CD4-positive, alpha-beta T cell treated with Interleukin-4 for 1 hour (primary cell): Measurements from ENCODE around the gene FAM156A.
A peak's percentile ranks its signal among the peaks of the same experiment; 100 is the strongest.
"Not testable (repeated sequence)": the region's sequence is repeated elsewhere in the genome, so short reads cannot be mapped to it uniquely, and the experiment has no call there.

Experiments
- DNase-seq, 2 donors: peaks; one replicate each; pipeline ENCODE4 v3.0.0-alpha.2; 2020 to 2022

The FAM156A gene

DNA sequence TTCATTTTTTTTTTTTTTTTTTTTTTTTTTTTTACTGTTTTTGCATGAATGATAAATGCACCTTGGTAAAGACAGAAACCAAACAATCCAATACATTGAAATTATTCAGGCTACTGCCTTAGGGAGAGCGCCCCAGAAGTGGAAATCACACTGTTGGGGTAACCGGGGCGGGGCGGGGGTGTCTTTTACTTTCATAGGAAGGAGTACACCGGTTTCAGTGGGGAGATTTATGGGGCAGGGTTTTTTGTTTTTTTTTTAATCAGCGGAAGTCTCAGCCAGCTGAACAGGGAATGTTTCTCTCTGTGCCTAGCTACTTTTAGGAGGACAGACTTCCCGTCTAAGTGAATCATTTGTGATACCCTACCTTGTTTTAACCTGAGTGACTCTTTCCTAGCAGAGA, 643 bp upstream of the FAM156A start:
- not testable (repeated sequence) for DNase-seq

DNA sequence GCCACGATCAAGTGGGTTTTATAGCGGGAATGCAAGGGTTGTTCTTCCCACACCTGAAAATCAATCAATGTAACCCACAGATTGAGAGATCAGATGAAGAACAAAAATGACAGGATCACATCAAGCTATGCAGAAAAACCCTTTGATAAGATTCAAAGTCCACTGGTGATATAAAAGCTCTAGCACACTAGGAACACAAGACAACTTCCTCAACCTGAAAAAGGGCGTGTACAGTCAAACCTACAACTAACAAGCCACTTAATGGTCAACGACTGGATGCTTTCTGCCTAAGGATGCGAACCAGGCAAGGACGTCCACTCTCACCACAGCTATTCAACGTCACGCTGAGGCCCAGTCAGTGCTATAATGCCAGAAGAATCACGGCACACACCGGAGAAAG, 8.4 kb downstream of the FAM156A start:
- DNase-seq: not testable (repeated sequence)

DNA sequence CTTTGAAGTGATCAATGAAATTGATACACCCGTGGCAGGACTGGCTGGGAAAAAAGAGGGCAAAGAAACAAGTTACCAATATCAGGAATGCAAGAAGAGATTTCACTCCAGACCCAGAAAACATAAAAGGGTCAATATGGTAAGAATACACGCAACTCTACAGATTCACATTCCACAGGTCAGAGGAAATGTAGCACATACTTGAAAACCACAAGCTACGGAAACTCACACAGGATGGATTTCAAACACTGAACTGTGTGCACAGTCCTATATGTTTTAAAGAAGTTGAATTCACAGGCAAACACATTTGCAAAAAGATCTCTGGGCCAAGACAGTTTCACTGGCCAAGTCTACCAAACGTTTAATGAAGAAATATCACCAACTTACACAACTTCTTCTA, 9.0 kb downstream of the FAM156A start:
- not testable (repeated sequence) for DNase-seq

DNA sequence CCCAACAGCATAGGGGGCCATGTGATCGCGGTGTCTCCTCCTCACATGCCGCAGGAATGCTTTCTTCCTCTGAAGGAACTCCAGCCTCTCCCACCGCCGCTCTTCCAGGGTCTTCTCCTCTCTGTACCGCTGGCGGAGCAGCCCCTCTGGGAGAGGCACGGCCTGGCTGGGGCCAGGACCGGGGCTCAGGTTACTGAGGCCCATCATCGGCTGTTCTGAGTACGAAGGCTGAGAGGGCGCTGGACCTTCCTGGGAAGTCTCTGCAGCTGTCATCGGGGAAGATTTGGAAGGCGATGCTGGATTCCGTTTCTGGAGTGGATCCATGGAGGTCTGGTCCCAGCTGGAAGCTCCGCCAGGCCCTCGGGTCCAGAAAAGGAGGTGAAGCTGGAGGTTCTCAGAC, 10.1 kb downstream of the FAM156A start:
- DNase-seq: not testable (repeated sequence)

DNA sequence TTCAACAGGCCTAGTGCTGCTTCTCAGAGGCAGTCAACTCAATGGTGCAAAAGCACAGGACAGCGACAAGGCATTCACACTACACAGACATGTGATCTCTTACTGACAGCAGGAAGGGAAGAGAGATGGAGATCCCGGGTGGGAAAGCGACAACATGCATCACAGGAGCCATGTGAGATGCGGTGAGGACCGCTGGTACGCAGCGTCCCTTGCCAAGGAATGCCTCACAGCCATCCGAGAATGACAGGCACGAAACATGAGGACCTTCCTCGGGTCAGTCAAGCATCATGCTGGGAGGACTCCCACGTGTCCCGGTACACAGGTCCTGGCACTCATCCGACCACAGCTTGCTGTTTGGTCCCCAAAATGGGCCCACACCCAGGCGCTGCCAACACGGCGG, 10.8 kb downstream of the FAM156A start:
- DNase-seq: not testable (repeated sequence)

DNA sequence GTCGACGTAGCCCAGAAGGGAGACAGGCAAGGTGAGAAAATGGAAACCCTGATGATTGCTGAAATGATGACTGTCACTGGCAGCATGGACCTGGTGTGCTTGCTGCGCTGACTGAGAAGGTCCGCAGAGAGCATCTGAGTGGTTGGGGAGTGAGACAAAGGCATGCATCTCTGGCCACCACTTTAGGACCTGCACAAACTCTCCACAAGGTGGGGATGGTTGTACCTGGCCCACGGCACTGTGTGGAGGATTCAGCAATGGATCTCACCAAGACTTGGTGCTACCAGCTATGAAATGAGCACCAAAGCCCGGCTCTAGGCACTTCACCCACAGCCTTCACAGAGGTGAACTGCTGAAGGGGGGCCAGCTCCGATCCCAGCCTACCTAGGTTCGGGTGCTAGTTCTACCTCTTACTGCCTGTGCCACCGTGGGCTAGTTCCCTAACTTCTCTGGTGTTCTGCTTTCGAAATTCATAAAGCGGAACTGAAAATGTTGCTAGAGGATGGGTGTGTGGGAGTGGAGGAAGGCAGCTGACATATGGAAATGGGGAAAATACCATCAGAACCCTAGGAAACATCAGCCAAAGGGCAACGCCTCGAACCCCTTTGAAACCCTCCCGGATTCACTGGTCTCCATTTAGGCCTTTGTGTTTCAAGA, 12.4 kb downstream of the FAM156A start:
- not testable (repeated sequence) for DNase-seq

DNA sequence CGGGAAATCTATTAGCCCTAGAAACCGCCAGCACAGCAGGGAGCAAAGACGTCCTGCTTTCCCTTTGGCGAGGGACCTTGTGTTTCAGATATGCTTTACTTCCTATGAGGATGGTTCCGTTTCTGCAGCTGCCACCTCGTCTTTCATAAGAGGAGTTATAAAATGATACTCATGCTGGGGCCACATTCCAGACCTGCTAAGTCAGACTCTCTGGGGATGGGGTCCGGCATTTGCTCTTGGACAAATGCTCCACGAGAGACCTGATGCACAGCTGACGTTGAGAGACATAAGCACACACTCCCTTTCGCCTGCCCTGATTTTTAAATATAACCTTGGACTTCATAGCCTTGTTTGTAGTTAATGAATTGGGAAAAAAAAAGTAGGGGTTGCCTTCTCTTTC, 16.6 kb downstream of the FAM156A start:
- not testable (repeated sequence) for DNase-seq

DNA sequence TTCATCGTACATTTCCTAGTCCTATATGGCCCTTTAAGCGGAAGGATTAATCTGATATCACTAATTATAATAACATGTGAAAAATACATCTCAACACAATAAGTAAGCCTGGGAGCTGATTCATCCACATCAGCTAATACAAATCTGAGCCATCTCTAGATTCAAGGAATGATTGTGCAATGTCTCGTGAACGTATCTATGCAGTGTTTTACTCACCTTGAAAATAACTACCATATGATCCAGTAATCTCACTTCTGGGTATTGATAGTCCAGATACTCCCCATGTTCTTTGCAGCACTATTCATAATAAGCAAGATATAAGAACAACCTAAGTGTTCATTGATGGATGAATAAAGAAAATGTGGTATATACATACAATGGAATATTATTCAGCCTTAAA, 17.6 kb downstream of the FAM156A start:
- DNase-seq: not testable (repeated sequence)

DNA sequence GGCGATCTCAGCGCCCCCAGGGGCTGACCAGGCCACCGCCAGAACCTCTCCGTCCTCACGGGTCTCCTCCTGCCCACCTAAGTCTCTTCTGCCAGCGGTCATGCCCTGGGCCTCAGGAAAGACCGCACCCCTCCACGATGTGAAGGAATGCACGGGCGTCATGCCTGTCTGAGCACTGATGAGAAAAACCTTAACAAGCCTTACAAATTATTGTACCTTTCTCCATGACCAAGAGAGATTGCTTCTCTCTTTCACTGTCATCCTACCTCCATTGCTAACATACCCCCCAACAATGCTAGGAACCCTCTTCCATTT, 22.9 kb downstream of the FAM156A start:
- not testable (repeated sequence) for DNase-seq

DNA sequence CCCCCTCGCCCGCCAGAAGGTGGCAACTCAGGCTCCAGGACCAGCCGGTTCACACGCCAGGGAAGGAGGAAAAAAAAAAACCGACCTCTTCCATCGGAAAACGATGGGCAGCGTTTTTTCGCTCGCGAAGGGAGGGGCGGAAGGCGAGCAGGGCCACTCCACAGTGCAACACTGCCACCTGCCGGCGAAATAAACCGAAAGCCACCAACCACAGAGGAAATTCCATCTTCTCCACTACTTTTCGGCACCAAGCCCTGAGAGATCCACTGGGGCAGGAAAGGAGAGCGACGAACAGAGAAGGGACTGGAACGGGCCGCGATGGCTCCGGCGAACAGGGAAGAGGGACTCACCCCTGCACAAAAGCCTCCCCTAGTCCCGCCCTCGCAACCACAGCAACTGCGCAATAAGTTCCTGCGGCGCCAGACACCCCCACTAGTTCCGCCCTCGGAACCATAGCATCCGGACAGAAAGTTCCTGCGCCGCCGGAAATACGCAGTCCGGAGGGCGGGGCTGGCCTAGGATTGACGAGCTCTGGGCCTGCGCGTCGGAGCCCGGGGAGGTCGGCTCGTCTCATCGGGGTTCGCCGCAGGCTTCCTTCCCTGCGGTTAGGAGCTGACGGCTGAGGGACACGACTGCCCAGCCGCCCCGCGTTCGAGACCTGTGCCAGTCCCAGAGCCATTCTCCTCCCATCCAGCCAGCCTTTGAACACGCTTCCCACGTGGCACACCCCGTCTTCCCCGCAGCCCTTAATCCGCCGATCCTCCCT, 23.4 kb downstream of the FAM156A start:
- peak; percentile 93 to 98 for DNase-seq

DNA sequence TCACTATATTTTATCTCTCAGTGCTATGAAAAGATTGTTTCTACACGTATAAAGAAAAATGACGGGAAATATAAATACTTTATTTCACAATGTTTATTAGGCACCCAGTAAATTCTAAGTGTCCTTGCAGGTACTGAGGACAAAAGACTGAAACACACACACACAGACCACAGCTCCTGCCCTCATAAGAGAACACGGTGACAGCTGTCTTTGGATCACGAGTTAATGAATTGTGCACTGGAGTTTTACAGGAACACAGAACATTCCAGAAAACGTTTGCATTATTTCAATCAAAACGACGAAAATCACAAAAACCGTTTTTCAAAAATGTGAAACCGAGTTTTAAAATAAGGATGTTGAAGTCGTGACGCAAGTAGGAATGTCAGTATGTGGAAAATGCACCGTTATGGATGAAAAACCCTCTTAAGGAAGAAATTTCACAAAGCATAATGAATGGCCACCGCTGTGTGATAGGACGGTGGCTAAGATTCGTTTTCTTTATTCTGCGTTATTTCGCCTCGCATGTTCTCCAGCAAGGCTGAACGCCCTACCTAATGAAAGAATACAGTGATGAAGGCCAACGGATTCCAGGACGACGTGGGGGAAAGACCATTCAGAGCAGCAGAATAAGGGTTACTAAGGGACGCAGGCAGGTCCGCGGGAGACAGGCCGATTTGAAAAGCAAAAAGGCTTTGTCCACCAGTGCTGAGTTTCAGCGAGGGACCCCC, 24.2 kb downstream of the FAM156A start:
- no peak for DNase-seq

DNA sequence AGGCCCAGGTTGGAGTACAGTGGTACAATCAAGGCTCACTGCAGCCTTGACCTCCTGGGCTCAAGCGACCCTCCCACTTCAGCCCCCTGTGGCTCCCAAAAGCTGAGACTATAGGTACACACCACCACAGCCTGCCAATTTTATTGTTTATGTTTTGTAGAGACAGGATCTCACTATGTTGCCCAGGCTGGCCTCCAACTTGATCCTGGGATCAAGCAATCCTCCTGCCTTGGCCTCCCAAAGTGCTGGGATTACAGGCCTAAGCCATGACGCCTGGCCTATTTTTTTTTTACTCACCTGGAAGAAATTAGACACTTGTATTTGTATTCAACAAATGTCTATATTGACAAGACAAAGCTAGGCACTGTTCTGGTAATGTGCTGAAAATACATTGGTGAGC, 25.1 kb downstream of the FAM156A start:
- DNase-seq: no peak

DNA sequence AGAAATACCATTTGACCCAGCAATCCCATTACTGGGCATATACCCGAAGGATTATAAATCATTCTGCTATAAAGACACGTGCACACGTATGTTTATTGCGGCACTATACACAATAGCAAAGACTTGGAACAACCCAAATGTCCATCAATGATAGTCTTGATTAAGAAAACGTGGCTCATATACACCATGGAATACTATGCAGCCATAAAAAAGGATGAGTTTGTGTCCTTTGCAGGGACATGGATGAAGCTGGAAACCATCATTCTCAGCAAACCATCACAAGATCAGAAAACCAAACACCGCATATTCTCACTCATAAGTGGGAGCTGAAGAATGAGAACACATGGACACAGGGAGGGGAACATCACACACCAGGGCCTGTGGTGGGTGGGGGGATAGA, 28.1 kb downstream of the FAM156A start:
- DNase-seq: not testable (repeated sequence)

DNA sequence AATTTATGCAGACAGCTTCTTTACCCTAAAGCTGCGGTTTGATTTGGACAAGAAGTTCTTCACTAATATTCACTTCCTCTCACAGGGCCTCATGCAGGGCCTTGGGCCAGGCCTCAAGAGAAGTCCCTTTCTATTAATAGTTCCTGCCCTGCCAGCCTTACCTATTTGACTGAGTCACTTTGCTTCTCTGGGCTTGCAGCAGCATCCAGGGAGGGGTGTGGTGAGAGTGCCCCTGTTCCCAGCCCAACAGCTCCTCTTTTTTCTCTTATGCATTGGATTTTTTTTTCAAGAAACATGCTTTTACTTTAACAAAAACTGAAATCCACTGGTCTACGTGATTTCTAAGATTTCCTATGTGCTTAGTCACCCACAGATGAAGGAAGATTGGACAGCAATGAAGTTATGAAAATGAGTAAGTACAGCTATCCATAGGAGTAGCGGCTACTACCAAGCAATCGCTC, 34.5 kb downstream of the FAM156A start:
- peak in 1 of 2 donors; percentile 20 for DNase-seq

DNA sequence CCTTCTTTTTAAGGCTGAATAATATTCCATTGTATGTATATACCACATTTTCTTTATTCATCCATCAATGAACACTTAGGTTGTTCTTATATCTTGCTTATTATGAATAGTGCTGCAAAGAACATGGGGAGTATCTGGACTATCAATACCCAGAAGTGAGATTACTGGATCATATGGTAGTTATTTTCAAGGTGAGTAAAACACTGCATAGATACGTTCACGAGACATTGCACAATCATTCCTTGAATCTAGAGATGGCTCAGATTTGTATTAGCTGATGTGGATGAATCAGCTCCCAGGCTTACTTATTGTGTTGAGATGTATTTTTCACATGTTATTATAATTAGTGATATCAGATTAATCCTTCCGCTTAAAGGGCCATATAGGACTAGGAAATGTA, 43.6 kb downstream of the FAM156A start:
- DNase-seq: not testable (repeated sequence)

DNA sequence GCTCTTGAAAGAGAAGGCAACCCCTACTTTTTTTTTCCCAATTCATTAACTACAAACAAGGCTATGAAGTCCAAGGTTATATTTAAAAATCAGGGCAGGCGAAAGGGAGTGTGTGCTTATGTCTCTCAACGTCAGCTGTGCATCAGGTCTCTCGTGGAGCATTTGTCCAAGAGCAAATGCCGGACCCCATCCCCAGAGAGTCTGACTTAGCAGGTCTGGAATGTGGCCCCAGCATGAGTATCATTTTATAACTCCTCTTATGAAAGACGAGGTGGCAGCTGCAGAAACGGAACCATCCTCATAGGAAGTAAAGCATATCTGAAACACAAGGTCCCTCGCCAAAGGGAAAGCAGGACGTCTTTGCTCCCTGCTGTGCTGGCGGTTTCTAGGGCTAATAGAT, 44.6 kb downstream of the FAM156A start:
- not testable (repeated sequence) for DNase-seq

DNA sequence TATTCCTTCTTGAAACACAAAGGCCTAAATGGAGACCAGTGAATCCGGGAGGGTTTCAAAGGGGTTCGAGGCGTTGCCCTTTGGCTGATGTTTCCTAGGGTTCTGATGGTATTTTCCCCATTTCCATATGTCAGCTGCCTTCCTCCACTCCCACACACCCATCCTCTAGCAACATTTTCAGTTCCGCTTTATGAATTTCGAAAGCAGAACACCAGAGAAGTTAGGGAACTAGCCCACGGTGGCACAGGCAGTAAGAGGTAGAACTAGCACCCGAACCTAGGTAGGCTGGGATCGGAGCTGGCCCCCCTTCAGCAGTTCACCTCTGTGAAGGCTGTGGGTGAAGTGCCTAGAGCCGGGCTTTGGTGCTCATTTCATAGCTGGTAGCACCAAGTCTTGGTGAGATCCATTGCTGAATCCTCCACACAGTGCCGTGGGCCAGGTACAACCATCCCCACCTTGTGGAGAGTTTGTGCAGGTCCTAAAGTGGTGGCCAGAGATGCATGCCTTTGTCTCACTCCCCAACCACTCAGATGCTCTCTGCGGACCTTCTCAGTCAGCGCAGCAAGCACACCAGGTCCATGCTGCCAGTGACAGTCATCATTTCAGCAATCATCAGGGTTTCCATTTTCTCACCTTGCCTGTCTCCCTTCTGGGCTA, 48.9 kb downstream of the FAM156A start:
- not testable (repeated sequence) for DNase-seq

DNA sequence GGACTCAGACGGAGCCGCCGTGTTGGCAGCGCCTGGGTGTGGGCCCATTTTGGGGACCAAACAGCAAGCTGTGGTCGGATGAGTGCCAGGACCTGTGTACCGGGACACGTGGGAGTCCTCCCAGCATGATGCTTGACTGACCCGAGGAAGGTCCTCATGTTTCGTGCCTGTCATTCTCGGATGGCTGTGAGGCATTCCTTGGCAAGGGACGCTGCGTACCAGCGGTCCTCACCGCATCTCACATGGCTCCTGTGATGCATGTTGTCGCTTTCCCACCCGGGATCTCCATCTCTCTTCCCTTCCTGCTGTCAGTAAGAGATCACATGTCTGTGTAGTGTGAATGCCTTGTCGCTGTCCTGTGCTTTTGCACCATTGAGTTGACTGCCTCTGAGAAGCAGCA, 50.4 kb downstream of the FAM156A start:
- not testable (repeated sequence) for DNase-seq

DNA sequence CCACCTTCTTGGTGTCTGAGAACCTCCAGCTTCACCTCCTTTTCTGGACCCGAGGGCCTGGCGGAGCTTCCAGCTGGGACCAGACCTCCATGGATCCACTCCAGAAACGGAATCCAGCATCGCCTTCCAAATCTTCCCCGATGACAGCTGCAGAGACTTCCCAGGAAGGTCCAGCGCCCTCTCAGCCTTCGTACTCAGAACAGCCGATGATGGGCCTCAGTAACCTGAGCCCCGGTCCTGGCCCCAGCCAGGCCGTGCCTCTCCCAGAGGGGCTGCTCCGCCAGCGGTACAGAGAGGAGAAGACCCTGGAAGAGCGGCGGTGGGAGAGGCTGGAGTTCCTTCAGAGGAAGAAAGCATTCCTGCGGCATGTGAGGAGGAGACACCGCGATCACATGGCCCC, 51.2 kb downstream of the FAM156A start:
- DNase-seq: not testable (repeated sequence)

DNA sequence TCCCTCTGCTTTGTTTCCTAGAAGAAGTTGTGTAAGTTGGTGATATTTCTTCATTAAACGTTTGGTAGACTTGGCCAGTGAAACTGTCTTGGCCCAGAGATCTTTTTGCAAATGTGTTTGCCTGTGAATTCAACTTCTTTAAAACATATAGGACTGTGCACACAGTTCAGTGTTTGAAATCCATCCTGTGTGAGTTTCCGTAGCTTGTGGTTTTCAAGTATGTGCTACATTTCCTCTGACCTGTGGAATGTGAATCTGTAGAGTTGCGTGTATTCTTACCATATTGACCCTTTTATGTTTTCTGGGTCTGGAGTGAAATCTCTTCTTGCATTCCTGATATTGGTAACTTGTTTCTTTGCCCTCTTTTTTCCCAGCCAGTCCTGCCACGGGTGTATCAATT, 52.2 kb downstream of the FAM156A start:
- not testable (repeated sequence) for DNase-seq

DNA sequence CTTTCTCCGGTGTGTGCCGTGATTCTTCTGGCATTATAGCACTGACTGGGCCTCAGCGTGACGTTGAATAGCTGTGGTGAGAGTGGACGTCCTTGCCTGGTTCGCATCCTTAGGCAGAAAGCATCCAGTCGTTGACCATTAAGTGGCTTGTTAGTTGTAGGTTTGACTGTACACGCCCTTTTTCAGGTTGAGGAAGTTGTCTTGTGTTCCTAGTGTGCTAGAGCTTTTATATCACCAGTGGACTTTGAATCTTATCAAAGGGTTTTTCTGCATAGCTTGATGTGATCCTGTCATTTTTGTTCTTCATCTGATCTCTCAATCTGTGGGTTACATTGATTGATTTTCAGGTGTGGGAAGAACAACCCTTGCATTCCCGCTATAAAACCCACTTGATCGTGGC, 52.8 kb downstream of the FAM156A start:
- DNase-seq: not testable (repeated sequence)
